Peyer's patch (tissue), 4 donors: ENCODE measurements around the gene DSCAML1.

Experiments
- POLR2A ChIP-seq, 2 donors: fragments of 450-650 bp; IDR thresholded peaks; one replicate each; pipeline ENCODE4 v1.5.1; 2017; ENCODE audit warnings: antibody characterized with exemption in 2 of 2, mild to moderate bottlenecking in 2 of 2, moderate library complexity in 2 of 2
- TF ChIP-seq, protein P1 (sequence below), 6 experiments: fragments of 450-650 bp in 4 of 6; fragments of 200-600 bp in 2 of 6; sonication (generic) in 1 of 6; IDR thresholded peaks; one replicate each; pipeline ENCODE4 v1.5.1; 2017 to 2019; ENCODE audit warnings: antibody characterized with exemption in 6 of 6, mild to moderate bottlenecking in 3 of 6, moderate library complexity in 1 of 6

- TF ChIP-seq, protein P1, sequence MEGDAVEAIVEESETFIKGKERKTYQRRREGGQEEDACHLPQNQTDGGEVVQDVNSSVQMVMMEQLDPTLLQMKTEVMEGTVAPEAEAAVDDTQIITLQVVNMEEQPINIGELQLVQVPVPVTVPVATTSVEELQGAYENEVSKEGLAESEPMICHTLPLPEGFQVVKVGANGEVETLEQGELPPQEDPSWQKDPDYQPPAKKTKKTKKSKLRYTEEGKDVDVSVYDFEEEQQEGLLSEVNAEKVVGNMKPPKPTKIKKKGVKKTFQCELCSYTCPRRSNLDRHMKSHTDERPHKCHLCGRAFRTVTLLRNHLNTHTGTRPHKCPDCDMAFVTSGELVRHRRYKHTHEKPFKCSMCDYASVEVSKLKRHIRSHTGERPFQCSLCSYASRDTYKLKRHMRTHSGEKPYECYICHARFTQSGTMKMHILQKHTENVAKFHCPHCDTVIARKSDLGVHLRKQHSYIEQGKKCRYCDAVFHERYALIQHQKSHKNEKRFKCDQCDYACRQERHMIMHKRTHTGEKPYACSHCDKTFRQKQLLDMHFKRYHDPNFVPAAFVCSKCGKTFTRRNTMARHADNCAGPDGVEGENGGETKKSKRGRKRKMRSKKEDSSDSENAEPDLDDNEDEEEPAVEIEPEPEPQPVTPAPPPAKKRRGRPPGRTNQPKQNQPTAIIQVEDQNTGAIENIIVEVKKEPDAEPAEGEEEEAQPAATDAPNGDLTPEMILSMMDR (IDR thresholded peaks at IDR 0.05) = no peak
- TF ChIP-seq POLR2A (IDR thresholded peaks at IDR 0.05) = no peak
Observed at GRCh38 chr11:117641008-117641915, 155.8 kb downstream of the DSCAML1 start.
